GM23338 (cell line): Measurements from ENCODE around the gene ASB15. TPM values are rescaled to one million over a fixed set of nuclear protein-coding genes. Genes with fewer than 3 reads are reported as not detected.
A peak's percentile ranks its signal among the peaks of the same experiment; 100 is the strongest.

Experiments used
- ATAC-seq: fragments of 200-7000 bp; cut with Tn5 transposase; 3 replicates; pipeline ENCODE4 v1.9.1; 2020
- DNase-seq: peaks from one replicate; pipeline ENCODE4 v3.0.0-alpha.2; 2015; ENCODE audit warnings: low spot score
- H2AFZ ChIP-seq: fragments of 200-600 bp; sonication (generic); 2 replicates; pipeline ENCODE4 v1.8.0; 2016; ENCODE audit warnings: antibody characterized with exemption, mild to moderate bottlenecking, moderate library complexity
- H3F3A ChIP-seq: fragments of 200-600 bp; sonication (generic); replicated peaks from 2 replicates; pipeline ENCODE4 v1.8.0; 2017; ENCODE audit warnings: antibody characterized with exemption, mixed run types, low read depth
- H3K27ac ChIP-seq: fragments of 200-600 bp; sonication (generic); 2 replicates; pipeline ENCODE4 v1.6.1; 2016; ENCODE audit warnings: low read depth
- H3K27me3 ChIP-seq: fragments of 200-600 bp; sonication (generic); 2 replicates; pipeline ENCODE4 v1.8.0; 2016; ENCODE audit warnings: mild to moderate bottlenecking, mixed run types, moderate library complexity; ENCODE audit not compliant: insufficient read depth
- H3K36me3 ChIP-seq: fragments of 200-600 bp; sonication (generic); 2 replicates; pipeline ENCODE4 v1.8.0; 2016; ENCODE audit warnings: mild to moderate bottlenecking; ENCODE audit not compliant: insufficient read depth
- H3K4me1 ChIP-seq: fragments of 200-600 bp; sonication (generic); 2 replicates; pipeline ENCODE4 v1.8.0; 2016; ENCODE audit warnings: mild to moderate bottlenecking, moderate library complexity; ENCODE audit not compliant: insufficient read depth
- H3K4me2 ChIP-seq: fragments of 200-600 bp; sonication (generic); 2 replicates; pipeline ENCODE4 v1.7.1; 2017; ENCODE audit warnings: mixed run types
- H3K4me3 ChIP-seq: fragments of 200-600 bp; sonication (generic); 2 replicates; pipeline ENCODE4 v1.6.1; 2016; ENCODE audit warnings: mixed run types
- H3K79me2 ChIP-seq: fragments of 200-600 bp; sonication (generic); replicated peaks from 2 replicates; pipeline ENCODE4 v1.8.0; 2017; ENCODE audit warnings: mild to moderate bottlenecking; ENCODE audit not compliant: insufficient read depth
- H3K9me2 ChIP-seq: fragments of 200-600 bp; sonication (generic); 2 replicates; pipeline ENCODE4 v1.8.0; 2017; ENCODE audit not compliant: insufficient read depth
- H4K20me1 ChIP-seq: fragments of 200-600 bp; sonication (generic); replicated peaks from 2 replicates; pipeline ENCODE4 v1.8.0; 2017; ENCODE audit warnings: mild to moderate bottlenecking; ENCODE audit not compliant: insufficient read depth
- H3K27ac Mint-ChIP-seq: 2 replicates; pipeline ENCODE4 v1.8.0; 2020; ENCODE audit warnings: inconsistent platforms, mild to moderate bottlenecking, moderate library complexity, mixed read lengths
- H3K27me3 Mint-ChIP-seq: 3 replicates; pipeline ENCODE4 v1.8.0; 2022; ENCODE audit warnings: low read depth, mild to moderate bottlenecking, moderate library complexity, mixed read lengths, inconsistent platforms; ENCODE audit not compliant: insufficient read depth, poor library complexity
- H3K36me3 Mint-ChIP-seq: 3 replicates; pipeline ENCODE4 v1.8.0; 2021; ENCODE audit warnings: low read depth, mild to moderate bottlenecking, inconsistent platforms, moderate library complexity, mixed read lengths
- H3K4me1 Mint-ChIP-seq: 3 replicates; pipeline ENCODE4 v1.8.0; 2020; ENCODE audit warnings: mild to moderate bottlenecking, inconsistent platforms, mixed read lengths
- H3K4me3 Mint-ChIP-seq: 3 replicates; pipeline ENCODE4 v1.8.0; 2021; ENCODE audit warnings: moderate library complexity, mild to moderate bottlenecking, inconsistent platforms, mixed read lengths
- H3K9me3 Mint-ChIP-seq: 3 replicates; pipeline ENCODE4 v1.8.0; 2020; ENCODE audit warnings: moderate library complexity, mild to moderate bottlenecking, inconsistent platforms, mixed read lengths
- CREB1 ChIP-seq: fragments of 250-450 bp; sonication (Bioruptor Pico); IDR thresholded peaks from 2 replicates; pipeline ENCODE4 v1.5.0; 2020; ENCODE audit warnings: low read depth, mild to moderate bottlenecking, moderate library complexity
- ETS1 ChIP-seq: IDR thresholded peaks from 2 replicates; pipeline ENCODE4 v1.6.1; 2016; ENCODE audit warnings: antibody characterized with exemption
- EZH2 ChIP-seq: fragments of 200-600 bp; sonication (generic); IDR thresholded peaks from one replicate; pipeline ENCODE4 v1.8.0; 2017; ENCODE audit warnings: antibody characterized with exemption, mild to moderate bottlenecking, low read depth; ENCODE audit not compliant: unreplicated experiment
- EZH2phosphoT487 ChIP-seq: fragments of 200-600 bp; sonication (generic); IDR thresholded peaks from one replicate; pipeline ENCODE4 v1.8.1; 2018; ENCODE audit warnings: antibody characterized with exemption; ENCODE audit not compliant: unreplicated experiment
- JUNB ChIP-seq: IDR thresholded peaks from one replicate; pipeline ENCODE4 v1.6.1; 2016; ENCODE audit warnings: antibody characterized with exemption; ENCODE audit not compliant: unreplicated experiment
- NANOG ChIP-seq: IDR thresholded peaks from 2 replicates; pipeline ENCODE4 v1.6.1; 2016; ENCODE audit warnings: antibody characterized with exemption, borderline replicate concordance
- POLR2AphosphoS5 ChIP-seq: IDR thresholded peaks from 2 replicates; pipeline ENCODE4 v1.6.1; 2016; ENCODE audit warnings: antibody characterized with exemption, low read depth
- STAT1 ChIP-seq: IDR thresholded peaks from one replicate; pipeline ENCODE4 v1.6.1; 2016; ENCODE audit warnings: antibody characterized with exemption; ENCODE audit not compliant: unreplicated experiment
- ZNF114 ChIP-seq: fragments of 250-450 bp; sonication (Bioruptor Pico); IDR thresholded peaks from 2 replicates; pipeline ENCODE4 v1.5.0; 2020; ENCODE audit warnings: mild to moderate bottlenecking, moderate library complexity
- ZNF331 ChIP-seq: fragments of 250-450 bp; sonication (Bioruptor Pico); IDR thresholded peaks from 2 replicates; pipeline ENCODE4 v1.5.0; 2020; ENCODE audit warnings: low read depth, mild to moderate bottlenecking, moderate library complexity
- polyA plus RNA-seq: library from polyadenylated mRNA; unstranded; fragments of >200 nt; fragmentation: Nextera tagmentation; extraction: Ambion mirVana; gene quantifications from 2 replicates; pipeline ENCODE4 v1.2.1, GENCODE V29; 2016
- total RNA-seq: library from RNA; depleted of rRNA; stranded (reverse); fragments of >200 nt; shearing (Covaris generic); gene quantifications from 2 replicates; pipeline ENCODE4 v1.2.3, GENCODE V29; 2014
- TF ChIP-seq, protein P1 (sequence below): IDR thresholded peaks from one replicate; pipeline ENCODE4 v1.6.1; 2018; ENCODE audit warnings: antibody characterized with exemption; ENCODE audit not compliant: unreplicated experiment
- TF ChIP-seq, protein P2 (sequence below): fragments of 250-450 bp; sonication (Bioruptor Pico); IDR thresholded peaks from 2 replicates; pipeline ENCODE4 v1.5.0; 2020; ENCODE audit warnings: mild to moderate bottlenecking, moderate library complexity
- TF ChIP-seq, protein P3 (sequence below), 2 experiments: fragments of 200-600 bp in 1 of 2; sonication (generic) in 1 of 2; conservative IDR thresholded peaks; 2 replicates each; pipeline versions ENCODE4 v1.5.1 to v1.6.1; 2016 to 2017; ENCODE audit warnings: antibody characterized with exemption in 2 of 2, low read depth in 2 of 2, mild to moderate bottlenecking in 2 of 2, moderate library complexity in 1 of 2

ASB15 gene
- total and polyA plus RNA-seq, 2 experiments from 2014 or later, result not detected

- Mint-ChIP-seq H3K4me3 (no peak overlapping the region), H3K4me1 (peaks cover 35% of the 10 kb centered on the region), H3K9me3 (no peaks in the 10 kb centered on the region), H3K36me3 (no peaks in the 10 kb centered on the region), H3K27me3 (no peaks in the 10 kb centered on the region), H3K27ac (peak overlapping the region; percentile 67; the same call in 1 of the 2 replicates)
- Histone ChIP-seq H3K9me2 (no peaks in the 10 kb centered on the region), H3K79me2 (no peaks in the 10 kb centered on the region), H2AFZ (0 out of 2 replicates have a peak overlapping the region, but pooled peaks have one; percentile 28), H3K4me2 (no peak overlapping the region), H4K20me1 (no peaks in the 10 kb centered on the region), H3K36me3 (no peaks in the 10 kb centered on the region), H3K27ac (no peak overlapping the region), H3F3A (no peaks in the 10 kb centered on the region), H3K4me1 (peaks cover 15% of the 10 kb centered on the region), H3K27me3 (no peaks in the 10 kb centered on the region), H3K4me3 (no peak overlapping the region)
- TF ChIP-seq POLR2AphosphoS5 (no peak), NANOG (no peak), ZNF331 (no peak), ZNF114 (CRISPR knock-in tag) (no peak), STAT1 (no peak), EZH2 (no peak), EZH2phosphoT487 (no peak), JUNB (no peak), CREB1 (no peak), ETS1 (no peak)
- TF ChIP-seq, protein P1, sequence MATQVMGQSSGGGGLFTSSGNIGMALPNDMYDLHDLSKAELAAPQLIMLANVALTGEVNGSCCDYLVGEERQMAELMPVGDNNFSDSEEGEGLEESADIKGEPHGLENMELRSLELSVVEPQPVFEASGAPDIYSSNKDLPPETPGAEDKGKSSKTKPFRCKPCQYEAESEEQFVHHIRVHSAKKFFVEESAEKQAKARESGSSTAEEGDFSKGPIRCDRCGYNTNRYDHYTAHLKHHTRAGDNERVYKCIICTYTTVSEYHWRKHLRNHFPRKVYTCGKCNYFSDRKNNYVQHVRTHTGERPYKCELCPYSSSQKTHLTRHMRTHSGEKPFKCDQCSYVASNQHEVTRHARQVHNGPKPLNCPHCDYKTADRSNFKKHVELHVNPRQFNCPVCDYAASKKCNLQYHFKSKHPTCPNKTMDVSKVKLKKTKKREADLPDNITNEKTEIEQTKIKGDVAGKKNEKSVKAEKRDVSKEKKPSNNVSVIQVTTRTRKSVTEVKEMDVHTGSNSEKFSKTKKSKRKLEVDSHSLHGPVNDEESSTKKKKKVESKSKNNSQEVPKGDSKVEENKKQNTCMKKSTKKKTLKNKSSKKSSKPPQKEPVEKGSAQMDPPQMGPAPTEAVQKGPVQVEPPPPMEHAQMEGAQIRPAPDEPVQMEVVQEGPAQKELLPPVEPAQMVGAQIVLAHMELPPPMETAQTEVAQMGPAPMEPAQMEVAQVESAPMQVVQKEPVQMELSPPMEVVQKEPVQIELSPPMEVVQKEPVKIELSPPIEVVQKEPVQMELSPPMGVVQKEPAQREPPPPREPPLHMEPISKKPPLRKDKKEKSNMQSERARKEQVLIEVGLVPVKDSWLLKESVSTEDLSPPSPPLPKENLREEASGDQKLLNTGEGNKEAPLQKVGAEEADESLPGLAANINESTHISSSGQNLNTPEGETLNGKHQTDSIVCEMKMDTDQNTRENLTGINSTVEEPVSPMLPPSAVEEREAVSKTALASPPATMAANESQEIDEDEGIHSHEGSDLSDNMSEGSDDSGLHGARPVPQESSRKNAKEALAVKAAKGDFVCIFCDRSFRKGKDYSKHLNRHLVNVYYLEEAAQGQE, result no peak
- TF ChIP-seq, protein P2, sequence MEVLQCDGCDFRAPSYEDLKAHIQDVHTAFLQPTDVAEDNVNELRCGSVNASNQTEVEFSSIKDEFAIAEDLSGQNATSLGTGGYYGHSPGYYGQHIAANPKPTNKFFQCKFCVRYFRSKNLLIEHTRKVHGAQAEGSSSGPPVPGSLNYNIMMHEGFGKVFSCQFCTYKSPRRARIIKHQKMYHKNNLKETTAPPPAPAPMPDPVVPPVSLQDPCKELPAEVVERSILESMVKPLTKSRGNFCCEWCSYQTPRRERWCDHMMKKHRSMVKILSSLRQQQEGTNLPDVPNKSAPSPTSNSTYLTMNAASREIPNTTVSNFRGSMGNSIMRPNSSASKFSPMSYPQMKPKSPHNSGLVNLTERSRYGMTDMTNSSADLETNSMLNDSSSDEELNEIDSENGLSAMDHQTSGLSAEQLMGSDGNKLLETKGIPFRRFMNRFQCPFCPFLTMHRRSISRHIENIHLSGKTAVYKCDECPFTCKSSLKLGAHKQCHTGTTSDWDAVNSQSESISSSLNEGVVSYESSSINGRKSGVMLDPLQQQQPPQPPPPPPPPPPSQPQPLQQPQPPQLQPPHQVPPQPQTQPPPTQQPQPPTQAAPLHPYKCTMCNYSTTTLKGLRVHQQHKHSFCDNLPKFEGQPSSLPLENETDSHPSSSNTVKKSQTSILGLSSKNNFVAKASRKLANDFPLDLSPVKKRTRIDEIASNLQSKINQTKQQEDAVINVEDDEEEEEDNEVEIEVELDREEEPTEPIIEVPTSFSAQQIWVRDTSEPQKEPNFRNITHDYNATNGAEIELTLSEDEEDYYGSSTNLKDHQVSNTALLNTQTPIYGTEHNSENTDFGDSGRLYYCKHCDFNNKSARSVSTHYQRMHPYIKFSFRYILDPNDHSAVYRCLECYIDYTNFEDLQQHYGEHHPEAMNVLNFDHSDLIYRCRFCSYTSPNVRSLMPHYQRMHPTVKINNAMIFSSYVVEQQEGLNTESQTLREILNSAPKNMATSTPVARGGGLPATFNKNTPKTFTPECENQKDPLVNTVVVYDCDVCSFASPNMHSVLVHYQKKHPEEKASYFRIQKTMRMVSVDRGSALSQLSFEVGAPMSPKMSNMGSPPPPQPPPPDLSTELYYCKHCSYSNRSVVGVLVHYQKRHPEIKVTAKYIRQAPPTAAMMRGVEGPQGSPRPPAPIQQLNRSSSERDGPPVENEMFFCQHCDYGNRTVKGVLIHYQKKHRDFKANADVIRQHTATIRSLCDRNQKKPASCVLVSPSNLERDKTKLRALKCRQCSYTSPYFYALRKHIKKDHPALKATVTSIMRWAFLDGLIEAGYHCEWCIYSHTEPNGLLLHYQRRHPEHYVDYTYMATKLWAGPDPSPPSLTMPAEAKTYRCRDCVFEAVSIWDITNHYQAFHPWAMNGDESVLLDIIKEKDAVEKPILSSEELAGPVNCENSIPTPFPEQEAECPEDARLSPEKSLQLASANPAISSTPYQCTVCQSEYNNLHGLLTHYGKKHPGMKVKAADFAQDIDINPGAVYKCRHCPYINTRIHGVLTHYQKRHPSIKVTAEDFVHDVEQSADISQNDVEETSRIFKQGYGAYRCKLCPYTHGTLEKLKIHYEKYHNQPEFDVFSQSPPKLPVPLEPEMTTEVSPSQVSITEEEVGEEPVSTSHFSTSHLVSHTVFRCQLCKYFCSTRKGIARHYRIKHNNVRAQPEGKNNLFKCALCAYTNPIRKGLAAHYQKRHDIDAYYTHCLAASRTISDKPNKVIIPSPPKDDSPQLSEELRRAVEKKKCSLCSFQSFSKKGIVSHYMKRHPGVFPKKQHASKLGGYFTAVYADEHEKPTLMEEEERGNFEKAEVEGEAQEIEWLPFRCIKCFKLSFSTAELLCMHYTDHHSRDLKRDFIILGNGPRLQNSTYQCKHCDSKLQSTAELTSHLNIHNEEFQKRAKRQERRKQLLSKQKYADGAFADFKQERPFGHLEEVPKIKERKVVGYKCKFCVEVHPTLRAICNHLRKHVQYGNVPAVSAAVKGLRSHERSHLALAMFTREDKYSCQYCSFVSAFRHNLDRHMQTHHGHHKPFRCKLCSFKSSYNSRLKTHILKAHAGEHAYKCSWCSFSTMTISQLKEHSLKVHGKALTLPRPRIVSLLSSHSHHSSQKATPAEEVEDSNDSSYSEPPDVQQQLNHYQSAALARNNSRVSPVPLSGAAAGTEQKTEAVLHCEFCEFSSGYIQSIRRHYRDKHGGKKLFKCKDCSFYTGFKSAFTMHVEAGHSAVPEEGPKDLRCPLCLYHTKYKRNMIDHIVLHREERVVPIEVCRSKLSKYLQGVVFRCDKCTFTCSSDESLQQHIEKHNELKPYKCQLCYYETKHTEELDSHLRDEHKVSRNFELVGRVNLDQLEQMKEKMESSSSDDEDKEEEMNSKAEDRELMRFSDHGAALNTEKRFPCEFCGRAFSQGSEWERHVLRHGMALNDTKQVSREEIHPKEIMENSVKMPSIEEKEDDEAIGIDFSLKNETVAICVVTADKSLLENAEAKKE (CRISPR knock-in tag), result no peak
- TF ChIP-seq, protein P3, sequence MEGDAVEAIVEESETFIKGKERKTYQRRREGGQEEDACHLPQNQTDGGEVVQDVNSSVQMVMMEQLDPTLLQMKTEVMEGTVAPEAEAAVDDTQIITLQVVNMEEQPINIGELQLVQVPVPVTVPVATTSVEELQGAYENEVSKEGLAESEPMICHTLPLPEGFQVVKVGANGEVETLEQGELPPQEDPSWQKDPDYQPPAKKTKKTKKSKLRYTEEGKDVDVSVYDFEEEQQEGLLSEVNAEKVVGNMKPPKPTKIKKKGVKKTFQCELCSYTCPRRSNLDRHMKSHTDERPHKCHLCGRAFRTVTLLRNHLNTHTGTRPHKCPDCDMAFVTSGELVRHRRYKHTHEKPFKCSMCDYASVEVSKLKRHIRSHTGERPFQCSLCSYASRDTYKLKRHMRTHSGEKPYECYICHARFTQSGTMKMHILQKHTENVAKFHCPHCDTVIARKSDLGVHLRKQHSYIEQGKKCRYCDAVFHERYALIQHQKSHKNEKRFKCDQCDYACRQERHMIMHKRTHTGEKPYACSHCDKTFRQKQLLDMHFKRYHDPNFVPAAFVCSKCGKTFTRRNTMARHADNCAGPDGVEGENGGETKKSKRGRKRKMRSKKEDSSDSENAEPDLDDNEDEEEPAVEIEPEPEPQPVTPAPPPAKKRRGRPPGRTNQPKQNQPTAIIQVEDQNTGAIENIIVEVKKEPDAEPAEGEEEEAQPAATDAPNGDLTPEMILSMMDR (conservative IDR thresholded peaks at IDR 0.05; ENCODE audit: low read depth in 2 of 2), result no peak
- no peak for DNase-seq
- ATAC-seq, result no peak
Observed at GRCh38 chr7:123581162-123581459, 20.5 kb upstream of the ASB15 start.
